K562 (cell line): ENCODE results near the gene LRRC41. TPM values are rescaled to one million over a fixed set of nuclear protein-coding genes. Genes with fewer than 3 reads are reported as not detected.

Experiments
- ARID4B ChIP-seq: sonication (generic); formaldehyde crosslinking; IDR thresholded peaks from 2 replicates; pipeline ENCODE4 v1.8.0; 2022; ENCODE audit warnings: mild to moderate bottlenecking, missing genetic modification reagents
- CTCF ChIP-seq, 3 experiments: IDR thresholded peaks in 2 of 3; conservative IDR thresholded peaks in 1 of 3; 2 replicates each; pipeline ENCODE4 v1.5.1; 2011 to 2012; ENCODE audit warnings: low read length in 3 of 3, mild to moderate bottlenecking in 3 of 3, control low read depth in 2 of 3, improper control_type of control experiment in 1 of 3, inconsistent platforms in 1 of 3, low read depth in 1 of 3, mixed read lengths in 1 of 3, moderate library complexity in 1 of 3; ENCODE audit not compliant: insufficient read depth in 2 of 3
- FOXJ2 ChIP-seq: fragments of 200-800 bp; sonication (Bioruptor generic); IDR thresholded peaks from 2 replicates; pipeline ENCODE4 v1.6.1; 2016; ENCODE audit warnings: missing genetic modification characterization, missing compliant biosample characterization
- FOXJ3 ChIP-seq: sonication (generic); formaldehyde crosslinking; IDR thresholded peaks from 2 replicates; pipeline ENCODE4 v1.4.0; 2020; ENCODE audit warnings: mild to moderate bottlenecking, missing genetic modification reagents
- MTA1 ChIP-seq: fragments of 450-650 bp; IDR thresholded peaks from 2 replicates; pipeline ENCODE4 v1.6.1; 2017; ENCODE audit warnings: borderline replicate concordance
- MYBL2 ChIP-seq, 2 experiments: fragments of 450-650 bp in 1 of 2; sonication (generic) in 1 of 2; formaldehyde crosslinking in 1 of 2; IDR thresholded peaks; 2 replicates each; pipeline versions ENCODE4 v1.6.1 to v1.8.1; 2017 to 2022; ENCODE audit warnings: borderline replicate concordance in 1 of 2, inconsistent platforms in 1 of 2, low read depth in 1 of 2, mild to moderate bottlenecking in 1 of 2, missing genetic modification reagents in 1 of 2, moderate library complexity in 1 of 2
- NFIX ChIP-seq: fragments of 250-450 bp; sonication (Bioruptor Pico); IDR thresholded peaks from 2 replicates; pipeline ENCODE4 v1.4.0; 2020; ENCODE audit warnings: low read depth, mild to moderate bottlenecking, moderate library complexity
- SMARCA5 ChIP-seq: fragments of 450-650 bp; IDR thresholded peaks from 2 replicates; pipeline ENCODE4 v1.6.1; 2016
- THRB ChIP-seq: fragments of 450-650 bp; formaldehyde crosslinking; conservative IDR thresholded peaks from 2 replicates; pipeline ENCODE4 v1.4.0; 2022; ENCODE audit warnings: mild to moderate bottlenecking, missing genetic modification characterization
- TRIM24 ChIP-seq, 2 experiments: fragments of 450-650 bp; IDR thresholded peaks; 2 replicates each; pipeline ENCODE4 v1.6.1; 2016
- ZFP1 ChIP-seq: fragments of 450-650 bp; formaldehyde crosslinking; IDR thresholded peaks from 2 replicates; pipeline ENCODE4 v1.4.0; 2020; ENCODE audit warnings: mild to moderate bottlenecking, mixed read lengths
- ZNF77 ChIP-seq: fragments of 250-450 bp; sonication (Bioruptor Pico); IDR thresholded peaks from 2 replicates; pipeline ENCODE4 v1.5.0; 2020
- polyA plus RNA-seq, 8 experiments: library from polyadenylated mRNA; depleted of rRNA in 4 of 8; stranded (reverse) in 5 of 8; unstranded in 3 of 8; fragments of >200 nt; fragmentation: Nextera tagmentation in 2 of 8; fragmentation: Illumina TruSeq in 1 of 8; extraction: Ambion mirVana in 2 of 8; extraction: Trizol in 1 of 8; gene quantifications; 2 replicates each; pipeline versions ENCODE4 v1.2.1 to v1.2.3, GENCODE V29; 2011 to 2014; ENCODE audit warnings: inconsistent platforms in 1 of 8, missing spikeins in 1 of 8
- total RNA-seq, 7 experiments: library from RNA; depleted of rRNA in 6 of 7; stranded (reverse); fragments of >200 nt in 6 of 7; fragmentation: Illumina TruSeq in 2 of 7; extraction: Trizol in 2 of 7; gene quantifications; 2 replicates each; pipeline versions ENCODE4 v1.2.1 to v1.2.3, GENCODE V29; 2011 to 2021; ENCODE audit warnings: low replicate concordance in 1 of 7

The LRRC41 gene
- total and polyA plus RNA-seq, 9 of the 15 experiments (the other 6 are each of a cell fraction or from before 2014, with no cell fraction given): 10.5 to 64.7 (median 44.2) TPM

GRCh38 chr1:46303872-46304326, 483 bp upstream of the LRRC41 start (continued):
- no peak for TF ChIP-seq TRIM24 (IDR thresholded peaks at IDR 0.05)
- TF ChIP-seq ZFP1 (CRISPR knock-in tag): no peak
- TF ChIP-seq FOXJ3 (CRISPR knock-in tag): no peak
- TF ChIP-seq SMARCA5: no peak
- no peak for TF ChIP-seq THRB (CRISPR knock-in tag)
- no peak for TF ChIP-seq FOXJ2 (tag)
- TF ChIP-seq CTCF (IDR thresholded peaks at IDR 0.05 in 2 of 3, conservative IDR thresholded peaks at IDR 0.05 in 1 of 3; ENCODE audit: insufficient read depth in 2 of 3, low read depth in 1 of 3, low read length in 3 of 3): 0 out of 6 replicates have a peak, but pooled peaks of 1 of the 3 experiments have one; percentile 5
- TF ChIP-seq MTA1: no peak
- TF ChIP-seq NFIX: no peak
- no peak for TF ChIP-seq ZNF77
- no peak for TF ChIP-seq MYBL2 (IDR thresholded peaks at IDR 0.05; ENCODE audit: low read depth)
- no peak for TF ChIP-seq MYBL2 (CRISPR knock-in tag; IDR thresholded peaks at IDR 0.05; ENCODE audit: borderline replicate concordance)
- no peak for TF ChIP-seq ARID4B (CRISPR knock-in tag)
